Thyroid gland (tissue), 4 donors: ENCODE measurements around the gene ALG6. TPM values are rescaled to one million over a fixed set of nuclear protein-coding genes. Genes with fewer than 3 reads are reported as not detected.
A peak's percentile ranks its signal among the peaks of the same experiment; 100 is the strongest.

ENCODE experiments used
- DNase-seq, 2 donors: peaks; one replicate each; pipeline ENCODE4 v3.0.0-alpha.2; 2019
- H3K27ac ChIP-seq, 3 donors: fragments of 200-600 bp; sonication (generic); 1 replicate in 2 of 3; 2 replicates in 1 of 3; pipeline ENCODE4 v1.5.1; 2016 to 2019; ENCODE audit warnings: mild to moderate bottlenecking in 1 of 3, moderate library complexity in 1 of 3
- H3K27me3 ChIP-seq: fragments of 200-600 bp; sonication (generic); one replicate; pipeline ENCODE4 v1.5.1; 2019
- H3K36me3 ChIP-seq, 2 donors: fragments of 200-600 bp; sonication (generic); one replicate each; pipeline ENCODE4 v1.5.1; 2016 to 2019
- H3K4me1 ChIP-seq, 2 donors: fragments of 200-600 bp; sonication (generic); one replicate each; pipeline ENCODE4 v1.5.1; 2017 to 2019
- H3K4me3 ChIP-seq, 3 donors: fragments of 200-600 bp; sonication (generic); replicated peaks in 1 of 3; 1 replicate in 2 of 3; 2 replicates in 1 of 3; pipeline ENCODE4 v1.5.1; 2016; ENCODE audit warnings: mild to moderate bottlenecking in 1 of 3
- H3K9me3 ChIP-seq: fragments of 200-600 bp; sonication (generic); one replicate; pipeline ENCODE4 v1.5.1; 2017
- CTCF ChIP-seq, 6 experiments: fragments of 200-600 bp in 3 of 6; fragments of 450-650 bp in 3 of 6; sonication (generic) in 3 of 6; IDR thresholded peaks; one replicate each; pipeline ENCODE4 v1.5.1; 2016 to 2019; ENCODE audit warnings: antibody characterized with exemption in 6 of 6, mild to moderate bottlenecking in 2 of 6, inconsistent platforms in 1 of 6, moderate library complexity in 1 of 6
- POLR2A ChIP-seq, 2 donors: fragments of 450-650 bp; IDR thresholded peaks; one replicate each; pipeline ENCODE4 v1.6.1; 2017; ENCODE audit warnings: antibody characterized with exemption in 2 of 2, mild to moderate bottlenecking in 2 of 2, moderate library complexity in 1 of 2
- WGBS, 2 donors: methylation state at CpG; one replicate each; pipeline ENCODE4 v1.1.5; 2017; 5-methylcytosine and 5-hydroxymethylcytosine counted together
- intact Hi-C: fragments of 100-400 bp; cut with DNase I; formaldehyde crosslinking; loops from one replicate; pipeline ENCODE4 v1.15.1; 2023
- total RNA-seq, 4 donors: library from RNA; depleted of rRNA; stranded (reverse); fragments of >200 nt; gene quantifications; one replicate each; pipeline ENCODE4 v1.2.3, GENCODE V29; 2016

Gene ALG6
- total RNA-seq, 4 donors from 2014 or later, result 9.2 to 21.5 (median 19.7) TPM

DNA sequence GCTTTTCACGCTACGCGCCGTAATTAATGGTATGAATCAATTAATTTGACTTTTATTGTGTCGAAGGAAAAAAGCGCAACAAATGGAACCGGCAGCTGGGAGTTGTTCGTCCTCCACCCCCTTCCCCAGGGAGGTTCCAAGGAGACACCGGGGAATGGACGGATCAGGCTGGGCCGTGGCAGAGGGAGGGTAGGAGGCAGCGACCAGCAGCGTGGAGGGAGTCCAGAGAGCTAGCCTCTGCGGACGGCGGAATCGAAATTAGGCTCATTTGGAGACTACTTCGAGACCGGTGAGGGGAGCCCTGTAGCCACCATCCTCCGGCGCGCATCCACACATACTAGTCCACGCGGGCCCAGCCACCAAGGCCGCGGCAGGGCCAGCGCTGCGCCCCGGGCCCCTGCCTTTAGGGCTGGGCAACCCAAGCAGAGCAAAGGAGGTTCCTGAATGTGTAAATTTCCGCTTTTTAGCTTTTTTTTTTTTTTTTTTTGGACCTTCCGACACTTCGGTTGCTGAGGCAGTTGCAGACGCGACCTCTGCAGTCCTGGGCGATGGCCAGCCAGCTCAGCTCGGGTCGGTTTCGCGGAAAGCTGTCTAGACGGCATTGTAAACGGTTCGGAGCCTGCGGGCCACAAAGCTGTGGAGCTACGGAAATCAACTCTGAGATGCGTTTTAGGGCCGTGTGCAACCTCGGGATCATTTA, 47.3 kb upstream of the ALG6 start:
- no peaks in the 10 kb centered on the region for H3K9me3 ChIP-seq
- no peak overlapping the region for H3K27ac ChIP-seq
- H3K4me1 ChIP-seq, result peaks cover 27 to 40% of the 10 kb centered on the region in 2 donors
- peaks cover 82% of the 10 kb centered on the region for H3K27me3 ChIP-seq
- no peak overlapping the region for H3K4me3 ChIP-seq
- TF ChIP-seq POLR2A (IDR thresholded peaks at IDR 0.05) (no peak), CTCF (IDR thresholded peaks at IDR 0.05) (no peak)
- 9 to 17% methylated on average over 47 of the region's 47 CpGs for WGBS, 2 donors
- no peak for DNase-seq
- no peaks in the 10 kb centered on the region for H3K36me3 ChIP-seq
- intact Hi-C loops, result no loop called here

DNA sequence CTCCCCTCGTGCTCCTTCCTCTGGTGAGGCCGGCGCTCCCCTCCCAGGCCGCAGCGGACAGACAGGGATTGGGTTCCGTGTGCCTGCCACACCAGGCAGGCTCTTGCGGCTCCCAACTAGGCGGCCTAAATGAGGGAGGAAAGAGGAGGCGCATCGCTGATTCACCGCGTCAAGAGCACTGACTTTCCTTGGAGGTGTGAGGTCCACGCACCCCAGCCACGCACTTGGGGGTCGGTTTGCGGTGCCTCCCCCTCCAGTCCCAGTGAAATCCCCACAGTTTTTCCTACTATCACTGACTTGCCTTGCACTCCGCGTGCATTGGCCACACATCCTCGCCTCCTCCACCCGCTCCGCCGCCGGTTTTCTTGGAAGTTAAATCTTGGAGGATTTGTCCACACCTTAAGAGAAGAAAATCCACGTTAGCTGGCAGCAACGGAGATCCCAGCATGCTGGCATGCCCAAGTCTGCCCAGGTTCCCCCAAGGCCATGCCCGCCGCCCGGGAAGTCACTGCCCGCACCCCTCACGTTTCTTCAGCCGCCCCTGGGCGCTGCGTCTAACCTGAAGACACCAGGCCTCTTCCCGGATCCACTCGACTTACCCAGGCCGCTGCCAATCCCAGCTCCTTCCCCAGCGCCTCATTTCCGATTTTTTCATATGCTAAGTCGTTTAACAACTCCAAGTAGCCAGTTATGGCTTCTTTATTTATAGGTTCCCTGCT, 46.2 kb upstream of the ALG6 start:
- no peak overlapping the region for H3K27ac ChIP-seq
- peaks cover 27 to 40% of the 10 kb centered on the region in 2 donors for H3K4me1 ChIP-seq
- H3K36me3 ChIP-seq, result no peaks in the 10 kb centered on the region
- 15 to 16% methylated on average over 31 to 39 of the region's 39 CpGs for WGBS, 2 donors
- no peak for TF ChIP-seq CTCF (IDR thresholded peaks at IDR 0.05)
- TF ChIP-seq POLR2A (IDR thresholded peaks at IDR 0.05), result no peak
- no peak overlapping the region for H3K4me3 ChIP-seq
- H3K27me3 ChIP-seq, result peaks cover 90% of the 10 kb centered on the region
- intact Hi-C loops, result no loop called here
- H3K9me3 ChIP-seq, result no peaks in the 10 kb centered on the region
- DNase-seq, result no peak

GRCh38 chr1:63321785-63322113, 45.7 kb upstream of the ALG6 start:
- peaks cover 27 to 40% of the 10 kb centered on the region in 2 donors for H3K4me1 ChIP-seq
- H3K27ac ChIP-seq, result no peak overlapping the region
- intact Hi-C loops, result no loop called here

DNA sequence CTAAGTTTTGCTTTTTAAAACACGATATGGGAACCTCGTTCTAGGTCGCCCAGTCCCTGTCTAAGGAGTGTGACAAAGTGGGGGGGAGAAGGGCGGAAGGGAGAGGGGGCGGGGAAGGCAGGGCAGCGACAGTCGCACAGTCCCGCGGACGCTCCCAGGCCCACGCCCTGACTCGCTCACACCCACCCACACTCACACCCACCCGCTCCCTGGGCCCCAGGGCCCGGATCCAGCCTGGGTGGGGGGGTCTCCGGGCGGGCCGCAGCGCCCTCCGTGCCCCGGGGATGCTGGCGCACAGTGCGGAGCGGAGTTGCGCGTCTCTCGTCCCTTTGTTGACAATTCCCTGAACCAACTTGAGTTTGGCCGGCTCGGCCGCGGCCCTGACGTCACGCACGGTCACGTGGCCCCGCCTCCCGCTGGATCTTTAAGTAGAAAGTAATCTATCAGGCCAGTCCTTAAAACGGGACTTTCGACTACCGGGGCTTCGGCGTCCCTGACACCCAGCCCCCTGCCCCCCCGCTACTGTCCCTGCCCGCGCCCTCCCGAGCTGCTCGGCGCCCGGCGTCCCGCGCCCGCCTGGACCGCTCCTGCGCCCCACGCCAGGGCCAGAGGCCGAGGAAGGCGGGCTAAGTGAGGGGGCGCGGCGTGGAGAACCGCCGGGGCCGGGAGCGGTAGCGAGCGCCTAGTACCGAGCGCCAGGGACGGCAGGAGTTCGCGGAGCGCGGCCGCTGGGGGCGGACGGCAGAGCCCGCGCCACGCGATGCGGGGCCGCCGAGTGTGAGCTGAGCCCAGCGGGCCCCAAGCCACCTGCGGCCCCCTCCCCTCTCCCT, 45.1 kb upstream of the ALG6 start, which contains the start of gene FOXD3:
Gene FOXD3, plus strand, starts transcription at position 454 of the 830 bp plus-strand sequence. CDS start 492 bp downstream, outside the sequence.
- Histone ChIP-seq H3K27me3 (peaks cover 90% of the 10 kb centered on the region), H3K4me3 (peak within 1 kb of the TSS; percentile 7 to 38 (median 30)), H3K36me3 (no peaks in the 10 kb centered on the region), H3K9me3 (no peaks in the 10 kb centered on the region), H3K4me1 (peaks cover 24 to 35% of the 10 kb centered on the region in 2 donors), H3K27ac (no peak within 1 kb of the TSS)
- DNase-seq, result peak; percentile 57 to 60
- no peak for TF ChIP-seq CTCF (IDR thresholded peaks at IDR 0.05)
- TF ChIP-seq POLR2A (IDR thresholded peaks at IDR 0.05), result no peak
- intact Hi-C loops, result no loop called here
- 0 to 2% methylated on average over 19 to 37 of the region's 85 CpGs for WGBS, 2 donors

More at GRCh38 chr1:63321785-63322113, 45.7 kb upstream of the ALG6 start:
- peak overlapping the region in 2 of 3 donors; percentile 14 to 38 for H3K4me3 ChIP-seq
- peaks cover 90% of the 10 kb centered on the region for H3K27me3 ChIP-seq
- H3K36me3 ChIP-seq, result no peaks in the 10 kb centered on the region
- WGBS, 2 donors, result 6 to 9% methylated on average over 12 of the region's 12 CpGs
- TF ChIP-seq POLR2A (IDR thresholded peaks at IDR 0.05) (no peak), CTCF (IDR thresholded peaks at IDR 0.05) (no peak)
- DNase-seq, result no peak
- no peaks in the 10 kb centered on the region for H3K9me3 ChIP-seq
